GM21526 (cell line): ENCODE results near the gene USP21.

Experiments used
- ATAC-seq: cut with Tn5 transposase; IDR thresholded peaks from one replicate; pipeline ENCODE4 v1.9.1; 2021; ENCODE audit warnings: moderate library complexity; ENCODE audit not compliant: unreplicated experiment, low FRiP score

Gene USP21

GRCh38 chr1:161132410-161133219 lies 26.7 kb upstream of the USP21 start, which contains the start of gene DEDD:
Gene DEDD (minus strand): TSS chr1:161132667. CDS start chr1:161124462, 8,205 bp downstream.
- ATAC-seq: peak; percentile 91

GRCh38 chr1:161133220-161133740 lies 26.0 kb upstream of the USP21 start:
- ATAC-seq: peak; percentile 2

GRCh38 chr1:161137881-161138280 lies 21.4 kb upstream of the USP21 start:
- ATAC-seq: no peak

GRCh38 chr1:161138431-161138830 lies 20.9 kb upstream of the USP21 start:
- no peak for ATAC-seq

GRCh38 chr1:161139766-161140165 lies 19.5 kb upstream of the USP21 start:
- no peak for ATAC-seq

DNA sequence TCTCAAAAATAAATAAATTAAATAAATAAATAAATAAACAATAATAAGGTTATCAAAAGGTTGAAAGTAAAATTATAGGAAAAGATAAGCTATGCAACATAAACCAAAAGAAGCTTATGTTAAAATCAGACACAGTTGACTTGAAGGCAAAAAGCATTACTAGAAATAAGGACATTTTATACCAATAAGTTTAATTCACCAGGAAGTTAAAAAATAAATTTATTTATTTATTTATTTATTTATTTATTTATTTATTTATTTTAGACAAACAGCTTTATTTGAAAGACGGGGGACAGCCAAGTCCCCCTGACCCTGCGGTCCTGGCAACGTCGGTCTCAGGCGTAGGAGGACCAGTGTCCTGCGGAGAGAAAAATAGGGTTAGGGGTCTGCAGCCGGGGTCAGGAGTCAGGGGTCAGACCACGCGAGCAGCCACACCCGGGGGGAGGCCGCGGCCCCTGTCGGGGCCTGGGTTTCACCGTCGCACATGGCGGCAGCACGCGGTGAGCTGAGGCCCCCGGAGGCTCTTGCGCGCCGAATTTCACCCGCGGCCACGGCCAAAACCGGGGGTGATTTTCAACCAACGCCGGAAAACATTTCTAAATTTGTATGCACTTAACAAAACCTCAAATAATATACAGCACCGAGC lies 18.4 kb upstream of the USP21 start:
- ATAC-seq: no peak

DNA sequence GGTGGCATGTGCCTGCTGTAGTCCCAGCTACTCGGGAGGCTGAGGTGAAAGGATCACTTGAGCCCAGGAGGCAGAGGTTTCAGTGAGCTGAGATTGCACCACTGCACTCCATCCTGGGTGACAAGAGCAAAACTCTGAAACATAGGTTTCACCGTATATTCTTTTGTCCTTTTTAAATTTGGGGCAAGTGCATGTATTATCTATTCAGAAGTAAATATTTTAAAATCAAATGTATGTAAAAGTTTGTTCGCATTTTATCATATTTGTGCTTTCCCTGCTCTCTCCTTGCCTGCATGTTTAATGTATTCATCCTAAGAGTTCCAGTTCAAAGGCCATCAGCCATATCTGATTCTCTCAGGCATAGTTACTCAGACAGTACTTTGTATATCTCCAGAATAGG lies 13.5 kb upstream of the USP21 start:
- ATAC-seq: no peak

GRCh38 chr1:161153176-161153575 lies 6.1 kb upstream of the USP21 start:
- ATAC-seq: no peak

DNA sequence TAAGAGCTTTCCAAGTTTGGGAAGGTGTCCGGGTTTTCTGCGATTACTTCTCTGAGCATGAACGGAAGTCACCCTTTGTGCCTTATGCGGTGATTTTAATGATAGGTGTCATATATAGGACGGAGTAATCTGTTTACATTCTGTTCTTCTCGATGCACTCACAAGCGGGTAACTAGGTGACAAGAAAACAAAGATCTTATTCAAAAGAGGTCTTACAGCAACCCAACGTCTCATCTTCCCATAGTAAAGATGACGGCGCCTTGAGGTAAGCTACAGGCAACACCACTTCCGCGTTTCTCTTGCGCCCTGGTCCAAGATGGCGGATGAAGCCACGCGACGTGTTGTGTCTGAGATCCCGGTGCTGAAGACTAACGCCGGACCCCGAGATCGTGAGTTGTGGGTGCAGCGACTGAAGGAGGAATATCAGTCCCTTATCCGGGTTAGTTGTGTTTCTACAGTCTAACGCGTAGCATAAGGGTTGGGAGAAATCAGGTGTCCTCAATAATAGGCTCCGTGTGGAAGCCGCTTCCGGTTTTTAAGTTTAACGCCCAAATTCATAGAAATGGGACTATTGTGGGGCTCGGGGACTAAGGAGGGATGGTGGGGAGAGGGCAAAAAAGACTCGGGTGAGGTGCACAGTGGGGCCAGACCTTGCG lies 5.5 kb upstream of the USP21 start, which contains the start of gene UFC1:
Gene UFC1 (plus strand): TSS at position 297 of the 656 bp plus-strand sequence. CDS start 20 bp downstream, at position 317.
- no peak for ATAC-seq

DNA sequence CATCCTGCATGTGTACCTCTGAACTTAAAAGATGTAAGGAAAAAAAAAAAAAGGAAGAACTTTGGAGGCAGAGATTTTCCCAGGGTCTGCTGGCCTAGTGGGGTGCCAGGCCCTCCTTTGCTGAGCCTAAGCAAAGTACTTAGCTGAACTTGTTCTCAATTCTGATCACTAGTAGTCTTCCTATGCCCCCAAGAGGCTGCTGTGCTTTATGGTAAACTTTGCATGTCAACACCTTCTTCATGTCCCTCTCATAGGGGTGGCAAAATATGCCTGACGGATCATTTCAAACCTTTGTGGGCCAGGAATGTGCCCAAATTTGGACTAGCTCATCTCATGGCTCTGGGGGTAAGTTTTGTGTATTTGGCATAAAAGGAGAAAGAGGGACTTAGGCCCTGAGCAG lies 1.4 kb upstream of the USP21 start:
- no peak for ATAC-seq

- peak; percentile 5 for ATAC-seq
Measured at GRCh38 chr1:161158316-161159010, 837 bp upstream of the USP21 start.

- no peak for ATAC-seq
Measured at GRCh38 chr1:161159913-161160243, 578 bp downstream of the USP21 start.

- ATAC-seq: no peak
Measured at GRCh38 chr1:161160671-161161145, 1.4 kb downstream of the USP21 start.

DNA sequence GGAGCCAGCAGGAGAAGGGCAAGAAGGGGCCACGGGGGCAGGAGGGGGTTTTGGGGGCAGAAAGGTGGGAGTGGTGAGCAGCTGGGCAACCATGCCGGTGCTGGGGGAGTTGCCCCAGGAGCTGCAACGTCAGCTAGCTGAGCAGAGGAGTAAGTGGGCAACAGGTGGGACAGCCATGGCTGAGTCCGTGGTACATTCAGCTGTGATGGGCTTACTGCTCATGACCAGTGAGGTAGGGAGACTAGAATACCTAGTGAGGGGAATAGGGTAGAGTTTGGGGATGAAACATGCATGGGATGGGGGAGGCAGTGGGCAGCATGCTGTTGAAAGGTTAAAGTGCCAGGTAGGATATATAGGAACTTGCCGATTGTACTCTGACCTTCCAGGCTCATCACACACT lies 2.4 kb downstream of the USP21 start:
- ATAC-seq: no peak

GRCh38 chr1:161162052-161162451 lies 2.8 kb downstream of the USP21 start:
- ATAC-seq: no peak

GRCh38 chr1:161162806-161163205 lies 3.5 kb downstream of the USP21 start:
- ATAC-seq: no peak

- ATAC-seq: no peak
Measured at GRCh38 chr1:161163793-161164192, 4.5 kb downstream of the USP21 start.

DNA sequence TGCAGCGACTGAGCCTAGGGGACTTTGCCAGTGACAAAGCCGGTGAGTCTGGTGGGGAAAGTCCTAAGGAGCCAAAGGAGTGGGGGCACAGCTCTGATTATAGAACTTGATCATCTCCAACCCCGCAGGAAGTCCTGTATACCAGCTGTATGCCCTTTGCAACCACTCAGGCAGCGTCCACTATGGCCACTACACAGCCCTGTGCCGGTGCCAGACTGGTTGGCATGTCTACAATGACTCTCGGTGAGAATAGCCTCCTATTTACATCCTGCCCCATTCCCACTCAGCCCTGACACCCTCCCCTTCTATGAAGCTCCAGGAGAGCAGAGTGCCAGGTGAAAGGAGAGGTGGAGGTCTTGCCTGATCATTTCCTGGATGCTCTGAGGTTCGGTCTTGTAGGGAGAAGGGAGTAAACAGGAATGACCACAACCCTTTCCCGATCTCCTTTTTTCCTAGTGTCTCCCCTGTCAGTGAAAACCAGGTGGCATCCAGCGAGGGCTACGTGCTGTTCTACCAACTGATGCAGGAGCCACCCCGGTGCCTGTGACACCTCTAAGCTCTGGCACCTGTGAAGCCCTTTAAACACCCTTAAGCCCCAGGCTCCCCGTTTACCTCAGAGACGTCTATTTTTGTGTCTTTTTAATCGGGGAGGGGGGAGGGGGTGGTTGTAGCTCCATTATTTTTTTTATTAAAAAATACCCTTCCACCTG lies 5.8 kb downstream of the USP21 start:
- no peak for ATAC-seq

GRCh38 chr1:161165742-161166668 lies 6.7 kb downstream of the USP21 start, which contains the start of gene PPOX:
Gene PPOX (plus strand): TSS chr1:161166426. CDS start chr1:161166848, 422 bp downstream.
- ATAC-seq: peak; percentile 83
